Peyer's patch (tissue), 4 donors: ENCODE results near the gene CCDC15. TPM values are rescaled to one million over a fixed set of nuclear protein-coding genes. Genes with fewer than 3 reads are reported as not detected.

ENCODE experiments used
- DNase-seq, 3 donors: peaks; one replicate each; pipeline ENCODE4 v3.0.0-alpha.2; 2017 to 2019
- H3K27ac ChIP-seq, 4 donors: fragments of 200-600 bp; sonication (generic); one replicate each; pipeline ENCODE4 v1.5.1; 2016 to 2019
- H3K27me3 ChIP-seq, 2 donors: fragments of 200-600 bp; sonication (generic); one replicate each; pipeline ENCODE4 v1.5.1; 2019
- H3K36me3 ChIP-seq, 3 donors: fragments of 200-600 bp; sonication (generic); one replicate each; pipeline ENCODE4 v1.5.1; 2016 to 2019
- H3K4me1 ChIP-seq, 4 donors: fragments of 200-600 bp; sonication (generic); one replicate each; pipeline ENCODE4 v1.5.1; 2016 to 2019
- H3K4me3 ChIP-seq, 4 donors: fragments of 200-600 bp; sonication (generic); 1 replicate in 3 of 4; 2 replicates in 1 of 4; pipeline ENCODE4 v1.5.1; 2016 to 2019; ENCODE audit warnings: mild to moderate bottlenecking in 1 of 4
- H3K9me3 ChIP-seq, 4 donors: fragments of 200-600 bp; sonication (generic); one replicate each; pipeline ENCODE4 v1.5.1; 2016 to 2019; ENCODE audit warnings: mild to moderate bottlenecking in 1 of 4
- POLR2A ChIP-seq, 2 donors: fragments of 450-650 bp; IDR thresholded peaks; one replicate each; pipeline ENCODE4 v1.5.1; 2017; ENCODE audit warnings: antibody characterized with exemption in 2 of 2, mild to moderate bottlenecking in 2 of 2, moderate library complexity in 2 of 2
- total RNA-seq, 4 donors: library from RNA; depleted of rRNA; stranded (reverse); fragments of >200 nt; gene quantifications; one replicate each; pipeline ENCODE4 v1.1.0, GENCODE V29; 2016
- TF ChIP-seq, protein P1 (sequence below), 6 experiments: fragments of 450-650 bp in 4 of 6; fragments of 200-600 bp in 2 of 6; sonication (generic) in 1 of 6; IDR thresholded peaks; one replicate each; pipeline ENCODE4 v1.5.1; 2017 to 2019; ENCODE audit warnings: antibody characterized with exemption in 6 of 6, mild to moderate bottlenecking in 3 of 6, moderate library complexity in 1 of 6

CCDC15 gene
- total RNA-seq, 4 donors from 2014 or later = 0.35 to 7.4 (median 1.8) TPM

DNA sequence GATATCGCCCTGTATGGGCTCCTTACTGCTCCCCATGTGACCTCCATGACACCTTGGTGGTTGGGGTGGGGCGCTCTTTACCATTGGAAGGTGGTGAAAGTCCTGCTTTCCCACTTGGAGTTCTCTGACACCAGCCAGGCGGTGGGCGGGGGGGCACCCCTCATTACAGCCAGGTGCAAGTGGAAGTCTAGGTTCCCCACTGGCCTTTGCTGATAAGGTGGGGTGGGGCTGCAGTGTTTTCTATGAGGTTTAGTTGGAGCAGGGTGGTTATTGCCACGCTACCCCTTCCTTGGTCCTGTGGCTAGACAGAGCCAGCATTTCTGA is 103.7 kb downstream of the CCDC15 start:
- no peak overlapping the region for H3K27ac ChIP-seq
- H3K27me3 ChIP-seq = no peaks in the 10 kb centered on the region
- no peaks in the 10 kb centered on the region for H3K4me1 ChIP-seq
- TF ChIP-seq, protein P1, sequence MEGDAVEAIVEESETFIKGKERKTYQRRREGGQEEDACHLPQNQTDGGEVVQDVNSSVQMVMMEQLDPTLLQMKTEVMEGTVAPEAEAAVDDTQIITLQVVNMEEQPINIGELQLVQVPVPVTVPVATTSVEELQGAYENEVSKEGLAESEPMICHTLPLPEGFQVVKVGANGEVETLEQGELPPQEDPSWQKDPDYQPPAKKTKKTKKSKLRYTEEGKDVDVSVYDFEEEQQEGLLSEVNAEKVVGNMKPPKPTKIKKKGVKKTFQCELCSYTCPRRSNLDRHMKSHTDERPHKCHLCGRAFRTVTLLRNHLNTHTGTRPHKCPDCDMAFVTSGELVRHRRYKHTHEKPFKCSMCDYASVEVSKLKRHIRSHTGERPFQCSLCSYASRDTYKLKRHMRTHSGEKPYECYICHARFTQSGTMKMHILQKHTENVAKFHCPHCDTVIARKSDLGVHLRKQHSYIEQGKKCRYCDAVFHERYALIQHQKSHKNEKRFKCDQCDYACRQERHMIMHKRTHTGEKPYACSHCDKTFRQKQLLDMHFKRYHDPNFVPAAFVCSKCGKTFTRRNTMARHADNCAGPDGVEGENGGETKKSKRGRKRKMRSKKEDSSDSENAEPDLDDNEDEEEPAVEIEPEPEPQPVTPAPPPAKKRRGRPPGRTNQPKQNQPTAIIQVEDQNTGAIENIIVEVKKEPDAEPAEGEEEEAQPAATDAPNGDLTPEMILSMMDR (IDR thresholded peaks at IDR 0.05) = no peak
- no peak for TF ChIP-seq POLR2A (IDR thresholded peaks at IDR 0.05)
- no peak for DNase-seq
- no peak overlapping the region for H3K4me3 ChIP-seq
- H3K36me3 ChIP-seq = no peaks in the 10 kb centered on the region
- no peaks in the 10 kb centered on the region for H3K9me3 ChIP-seq

DNA sequence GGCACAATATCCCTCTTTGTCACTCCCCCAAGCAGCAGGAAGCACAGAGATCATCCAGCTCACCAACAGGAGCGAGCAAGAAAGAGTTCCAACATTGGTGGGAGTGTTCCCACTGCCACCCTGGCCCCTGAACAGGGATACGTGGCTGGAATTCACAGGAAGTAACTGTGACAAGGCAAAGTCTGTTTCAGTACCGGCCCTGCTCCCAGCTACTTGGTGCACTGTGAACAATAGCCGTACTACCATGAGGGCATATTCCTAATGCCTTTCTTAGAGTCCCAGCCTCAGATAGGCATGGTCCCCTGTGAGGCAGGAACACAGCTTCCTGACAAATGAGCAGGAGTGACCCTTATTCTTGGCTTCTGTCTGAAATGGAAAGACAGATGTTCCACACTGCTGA is 107.3 kb downstream of the CCDC15 start:
- TF ChIP-seq, protein P1 (IDR thresholded peaks at IDR 0.05) = no peak
- no peak for TF ChIP-seq POLR2A (IDR thresholded peaks at IDR 0.05)
- Histone ChIP-seq H3K27me3 (no peaks in the 10 kb centered on the region), H3K27ac (no peak overlapping the region), H3K9me3 (no peaks in the 10 kb centered on the region), H3K4me3 (no peak overlapping the region), H3K4me1 (peaks cover 0 to 8% (median 5%) of the 10 kb centered on the region in 4 donors), H3K36me3 (no peaks in the 10 kb centered on the region)
- DNase-seq = no peak

DNA sequence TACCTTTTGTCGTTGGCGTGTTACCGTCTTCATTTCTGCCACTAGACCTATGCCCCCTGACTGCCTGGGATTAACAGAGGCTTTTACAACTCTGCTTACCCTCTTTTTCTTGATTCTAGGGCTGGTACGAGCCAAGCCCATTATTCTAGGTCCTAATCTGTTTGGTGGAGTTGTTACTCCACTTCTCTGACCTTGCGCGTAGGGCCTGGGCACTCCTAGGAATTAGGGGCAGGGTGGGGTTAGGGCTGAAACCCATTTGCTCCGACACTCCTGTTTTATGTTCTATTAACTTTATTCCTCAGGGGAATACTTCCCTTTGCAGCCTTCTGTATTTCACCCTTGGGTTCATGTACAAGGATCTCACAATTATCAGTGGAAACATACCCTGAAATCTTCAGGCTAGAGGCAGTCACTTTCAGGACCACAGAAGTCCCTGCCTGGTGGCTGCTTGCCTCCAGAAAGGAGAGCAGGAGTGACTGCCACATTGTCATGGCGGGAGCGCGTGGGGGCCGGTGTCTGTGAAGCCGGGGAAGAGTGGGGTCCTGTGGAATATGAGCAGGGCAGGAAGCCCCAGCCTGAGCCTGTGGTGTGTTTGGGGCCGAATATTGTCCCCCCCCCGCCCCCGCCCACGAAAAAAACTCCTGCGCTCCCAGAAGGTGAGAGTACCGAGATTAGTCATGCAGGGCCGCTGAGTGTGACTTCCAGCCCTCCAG is 108.4 kb downstream of the CCDC15 start:
- DNase-seq = no peak
- peak overlapping the region; percentile 60 to 71 (median 67) for H3K4me3 ChIP-seq
- H3K27me3 ChIP-seq = no peaks in the 10 kb centered on the region
- no peaks in the 10 kb centered on the region for H3K9me3 ChIP-seq
- TF ChIP-seq, protein P1 (IDR thresholded peaks at IDR 0.05) = no peak
- no peak for TF ChIP-seq POLR2A (IDR thresholded peaks at IDR 0.05)
- peak overlapping the region in 3 of 4 donors; percentile 50 to 78 (median 74) for H3K27ac ChIP-seq
- H3K4me1 ChIP-seq = peaks cover 0 to 8% (median 5%) of the 10 kb centered on the region in 4 donors
- no peaks in the 10 kb centered on the region for H3K36me3 ChIP-seq

DNA sequence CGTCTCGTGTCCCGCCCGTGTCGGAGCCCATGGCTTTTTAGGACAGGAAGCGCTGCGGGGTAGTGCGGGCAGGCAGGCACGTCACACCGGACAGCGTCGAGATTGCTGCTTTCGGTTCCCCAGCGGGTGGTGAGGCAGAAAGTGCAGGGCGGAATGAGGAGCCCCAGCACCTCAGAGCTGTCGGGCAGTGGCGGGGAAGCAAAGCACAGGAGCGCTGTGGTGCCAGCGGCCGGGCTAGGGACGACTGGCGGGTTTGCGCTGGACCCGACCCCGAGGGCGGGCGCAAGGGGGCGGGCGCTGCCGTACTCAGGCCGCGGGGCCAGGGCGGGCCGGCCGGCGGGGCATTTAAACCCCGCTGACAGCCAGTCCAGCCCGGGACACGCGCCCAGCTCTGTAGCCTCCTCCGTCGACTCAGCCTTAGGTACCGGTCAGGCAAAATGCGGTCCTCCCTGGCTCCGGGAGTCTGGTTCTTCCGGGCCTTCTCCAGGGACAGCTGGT is 109.0 kb downstream of the CCDC15 start, which contains the start of gene SLC37A2:
Gene SLC37A2 (plus strand): TSS at position 375 of the 498 bp plus-strand sequence. CDS start 63 bp downstream, at position 438.
- Histone ChIP-seq H3K9me3 (no peaks in the 10 kb centered on the region), H3K4me1 (peaks cover 0 to 8% (median 5%) of the 10 kb centered on the region in 4 donors), H3K27me3 (no peaks in the 10 kb centered on the region), H3K36me3 (no peaks in the 10 kb centered on the region), H3K4me3 (peak within 1 kb of the TSS; percentile 60 to 71 (median 67)), H3K27ac (peak within 1 kb of the TSS; percentile 50 to 78 (median 62))
- peak; percentile 72 to 86 (median 75) for DNase-seq
- TF ChIP-seq, protein P1 (IDR thresholded peaks at IDR 0.05) = peak in 1 of 6 experiments; percentile 8
- TF ChIP-seq POLR2A (IDR thresholded peaks at IDR 0.05) = peak in 1 of 2 donors; percentile 20

DNA sequence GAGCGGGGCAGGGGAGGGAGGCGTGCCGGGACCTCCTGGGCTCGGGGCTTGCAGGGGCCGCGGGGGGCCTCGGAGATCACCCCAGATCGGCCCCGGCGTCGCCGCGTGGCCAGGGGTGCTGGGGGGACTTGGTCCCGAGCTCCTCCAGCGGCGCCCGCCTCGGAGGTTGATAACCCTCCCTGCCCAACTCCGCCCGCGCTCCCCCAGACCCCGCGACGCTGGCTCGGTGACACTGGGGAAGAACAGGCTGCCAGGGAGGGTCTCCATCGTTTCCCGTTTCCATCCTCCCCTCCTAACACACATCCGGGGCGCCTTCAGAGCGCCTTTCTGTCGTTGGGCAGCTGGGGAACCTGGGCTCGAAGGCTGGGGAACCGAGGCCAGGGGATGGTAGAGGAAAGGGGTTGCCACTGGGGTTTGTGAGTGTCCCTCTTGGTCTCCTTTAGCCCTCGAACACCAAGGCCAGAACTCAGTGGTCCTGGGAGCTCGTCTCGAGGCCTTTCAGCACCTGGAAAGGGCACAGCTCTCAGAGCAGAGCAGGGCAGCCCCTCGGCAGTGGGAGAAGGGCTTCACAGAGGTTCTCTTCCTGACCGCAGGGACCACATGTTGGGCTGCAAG is 109.5 kb downstream of the CCDC15 start:
- TF ChIP-seq, protein P1 (IDR thresholded peaks at IDR 0.05) = no peak
- TF ChIP-seq POLR2A (IDR thresholded peaks at IDR 0.05) = no peak

More for the DNA sequence above, 109.5 kb downstream of the CCDC15 start:
- Histone ChIP-seq H3K27ac (peak overlapping the region; percentile 50 to 78 (median 62)), H3K27me3 (no peaks in the 10 kb centered on the region), H3K9me3 (no peaks in the 10 kb centered on the region), H3K4me1 (peaks cover 0 to 8% (median 5%) of the 10 kb centered on the region in 4 donors), H3K4me3 (peak overlapping the region; percentile 60 to 71 (median 67)), H3K36me3 (no peaks in the 10 kb centered on the region)
- DNase-seq = peak in 2 of 3 donors; percentile 45 to 48
